H1 (cell line): ENCODE results near the gene TMEM51. TPM values are rescaled to one million over a fixed set of nuclear protein-coding genes. Genes with fewer than 3 reads are reported as not detected.

Source experiments
- CTCF ChIA-PET: fragments of 300-600 bp; sonication (Branson Sonifier 250); formaldehyde crosslinking; loops from one replicate; lab custom pipeline; 2021; ENCODE audit not compliant: partially characterized antibody; lab: Charles Lee
- POLR2A ChIA-PET: fragments of 300-600 bp; sonication (Branson Sonifier 250); formaldehyde crosslinking; loops from one replicate; lab custom pipeline; 2021; ENCODE audit warnings: inconsistent platforms; ENCODE audit not compliant: partially characterized antibody; lab: Charles Lee
- DNase-seq, 2 experiments: peaks; one replicate each; pipeline versions ENCODE4 v3.0.0 to v3.0.0-alpha.2; 2010 to 2022; ENCODE audit warnings: low spot score in 2 of 2, low read depth in 1 of 2, mixed read lengths in 1 of 2
- FAIRE-seq: peaks from 2 replicates; lab custom pipeline; 2011; peaks lifted over from hg19 to GRCh38; lab: Jason Lieb, UNC
- H2AFZ ChIP-seq: 2 replicates; pipeline ENCODE4 v1.8.1; 2012; ENCODE audit warnings: low read length, inconsistent platforms
- H2AK5ac ChIP-seq: 2 replicates; pipeline ENCODE4 v1.6.1; 2013; ENCODE audit warnings: low read depth, low read length
- H2BK120ac ChIP-seq: replicated peaks from 2 replicates; pipeline ENCODE3; 2013; ENCODE audit warnings: low read depth, low read length, inconsistent platforms
- H2BK12ac ChIP-seq: 2 replicates; pipeline ENCODE4 v1.6.1; 2013; ENCODE audit warnings: low read depth, low read length
- H2BK15ac ChIP-seq: 2 replicates; pipeline ENCODE4 v1.6.1; 2013; ENCODE audit warnings: low read length
- H2BK20ac ChIP-seq: 2 replicates; pipeline ENCODE4 v1.6.1; 2013; ENCODE audit warnings: low read length
- H2BK5ac ChIP-seq: 2 replicates; pipeline ENCODE4 v1.6.1; 2013; ENCODE audit warnings: low read depth, low read length
- H3K14ac ChIP-seq: 2 replicates; pipeline ENCODE4 v1.6.1; 2013; ENCODE audit warnings: inconsistent platforms; ENCODE audit not compliant: insufficient read length
- H3K18ac ChIP-seq: 2 replicates; pipeline ENCODE4 v1.6.1; 2013; ENCODE audit warnings: low read length; ENCODE audit errors: extremely low read depth
- H3K23ac ChIP-seq: 2 replicates; pipeline ENCODE4 v1.6.1; 2013; ENCODE audit warnings: inconsistent platforms; ENCODE audit not compliant: insufficient read length
- H3K23me2 ChIP-seq: 2 replicates; pipeline ENCODE4 v1.6.1; 2013; ENCODE audit warnings: low read depth, low read length
- H3K27ac ChIP-seq: 2 replicates; pipeline ENCODE4 v1.6.1; 2011; ENCODE audit warnings: low read depth, low read length, inconsistent platforms
- H3K27me3 ChIP-seq, 4 experiments: replicated peaks in 1 of 4; 1 replicate in 1 of 4; 2 replicates in 3 of 4; pipeline versions ENCODE4 v1.6.1 to v1.8.1; 2011 to 2013; ENCODE audit warnings: low read length in 3 of 4, mild to moderate bottlenecking in 3 of 4, inconsistent platforms in 2 of 4, mixed read lengths in 2 of 4, moderate library complexity in 1 of 4; ENCODE audit not compliant: control insufficient read depth in 3 of 4, insufficient read depth in 3 of 4; ENCODE audit errors: extremely low read depth in 1 of 4
- H3K36me3 ChIP-seq, 4 experiments: 2 replicates each; pipeline versions ENCODE4 v1.6.1 to v1.8.1; 2011 to 2013; ENCODE audit warnings: mild to moderate bottlenecking in 4 of 4, low read length in 3 of 4, moderate library complexity in 2 of 4, control low read depth in 1 of 4, inconsistent platforms in 1 of 4; ENCODE audit not compliant: insufficient read depth in 4 of 4, control insufficient read depth in 2 of 4
- H3K4ac ChIP-seq: replicated peaks from 2 replicates; pipeline ENCODE3; 2013; ENCODE audit warnings: low read length, low read depth, mixed read lengths, inconsistent platforms; ENCODE audit not compliant: insufficient read length
- H3K4me1 ChIP-seq, 4 experiments: replicated peaks in 1 of 4; 1 replicate in 1 of 4; 2 replicates in 3 of 4; pipeline versions ENCODE4 v1.6.1 to v1.8.1; 2011 to 2013; ENCODE audit warnings: low read length in 3 of 4, inconsistent platforms in 2 of 4, mixed read lengths in 1 of 4; ENCODE audit not compliant: insufficient read depth in 4 of 4, control insufficient read depth in 3 of 4
- H3K4me2 ChIP-seq, 2 experiments: 2 replicates each; pipeline versions ENCODE4 v1.6.1 to v1.8.1; 2011 to 2013; ENCODE audit warnings: low read depth in 2 of 2, low read length in 2 of 2, control low read depth in 1 of 2, inconsistent platforms in 1 of 2, mild to moderate bottlenecking in 1 of 2; ENCODE audit not compliant: insufficient read depth in 1 of 2
- H3K4me3 ChIP-seq, 4 experiments: fragments of 200-600, 300-600 bp in 1 of 4; sonication (generic), shearing (Covaris generic), sonication (Bioruptor Twin) in 1 of 4; 2 replicates each; pipeline versions ENCODE4 v1.5.1 to v1.8.1; 2011 to 2016; ENCODE audit warnings: low read length in 4 of 4, low read depth in 3 of 4, control low read depth in 2 of 4, inconsistent platforms in 2 of 4, mild to moderate bottlenecking in 2 of 4, mixed read lengths in 1 of 4, moderate library complexity in 1 of 4; ENCODE audit not compliant: insufficient read depth in 2 of 4; ENCODE audit errors: extremely low read depth in 1 of 4
- H3K56ac ChIP-seq: replicated peaks from 2 replicates; pipeline ENCODE3; 2013; ENCODE audit warnings: low read depth, mild to moderate bottlenecking, mixed read lengths, low read length, inconsistent platforms; ENCODE audit not compliant: insufficient read length
- H3K79me1 ChIP-seq: 2 replicates; pipeline ENCODE4 v1.6.1; 2013; ENCODE audit warnings: low read depth, low read length, control low read depth
- H3K79me2 ChIP-seq, 2 experiments: 2 replicates each; pipeline versions ENCODE4 v1.6.1 to v1.8.1; 2012 to 2013; ENCODE audit warnings: low read length in 2 of 2, mild to moderate bottlenecking in 2 of 2, inconsistent platforms in 1 of 2; ENCODE audit not compliant: insufficient read depth in 2 of 2, control insufficient read depth in 1 of 2
- H3K9ac ChIP-seq, 4 experiments: replicated peaks in 1 of 4; 1 replicate in 1 of 4; 2 replicates in 3 of 4; pipeline versions ENCODE4 v1.6.1 to v1.8.1; 2011 to 2013; ENCODE audit warnings: low read depth in 3 of 4, low read length in 3 of 4, control low read depth in 2 of 4, mild to moderate bottlenecking in 2 of 4, moderate library complexity in 2 of 4, inconsistent platforms in 1 of 4; ENCODE audit errors: extremely low read depth in 1 of 4
- H3K9me3 ChIP-seq, 2 experiments: 2 replicates each; pipeline versions ENCODE4 v1.6.1 to v1.8.1; 2012 to 2013; ENCODE audit warnings: mild to moderate bottlenecking in 2 of 2, moderate library complexity in 2 of 2, control low read depth in 1 of 2, inconsistent platforms in 1 of 2, low read depth in 1 of 2, low read length in 1 of 2, mixed read lengths in 1 of 2; ENCODE audit not compliant: insufficient read depth in 2 of 2
- H4K20me1 ChIP-seq, 2 experiments: replicated peaks in 1 of 2; 2 replicates each; pipeline versions ENCODE3 to v1.8.1; 2011 to 2013; ENCODE audit warnings: inconsistent platforms in 2 of 2, low read length in 2 of 2, mild to moderate bottlenecking in 1 of 2; ENCODE audit not compliant: insufficient read depth in 2 of 2, control insufficient read depth in 1 of 2
- H4K5ac ChIP-seq: 2 replicates; pipeline ENCODE4 v1.6.1; 2013; ENCODE audit warnings: low read length, low read depth, mixed read lengths, inconsistent platforms; ENCODE audit not compliant: insufficient read length
- H4K8ac ChIP-seq: 2 replicates; pipeline ENCODE4 v1.8.0; 2013; ENCODE audit warnings: mild to moderate bottlenecking, moderate library complexity, low read length, inconsistent platforms; ENCODE audit not compliant: insufficient read depth; ENCODE audit errors: extremely low read depth
- H4K91ac ChIP-seq: replicated peaks from 2 replicates; pipeline ENCODE3; 2013; ENCODE audit warnings: low read length, mixed read lengths, inconsistent platforms; ENCODE audit not compliant: insufficient read length
- CEBPB ChIP-seq: IDR thresholded peaks from 2 replicates; pipeline ENCODE4 v1.6.1; 2012; ENCODE audit warnings: low read depth, low read length
- CHD2 ChIP-seq: IDR thresholded peaks from 2 replicates; pipeline ENCODE4 v1.6.1; 2012; ENCODE audit warnings: low read length, improper control_type of control experiment
- SP1 ChIP-seq: IDR thresholded peaks from 2 replicates; pipeline ENCODE4 v1.6.1; 2011; ENCODE audit warnings: low read depth, low read length
- SP2 ChIP-seq: IDR thresholded peaks from 2 replicates; pipeline ENCODE4 v1.6.1; 2012; ENCODE audit warnings: mild to moderate bottlenecking, low read length, inconsistent platforms
- WGBS, 2 experiments: shearing (Covaris generic) in 1 of 2; methylation state at CpG; one replicate each; pipeline versions ENCODE4 v1.1.6 to v1.1.7; 2013 to 2015; ENCODE audit warnings: low lambda C conversion rate in 2 of 2, mixed read lengths in 2 of 2, inconsistent platforms in 1 of 2, low coverage in 1 of 2, missing lambda C conversion rate in 1 of 2; ENCODE audit not compliant: insufficient replicate concordance in 2 of 2, insufficient coverage in 1 of 2, insufficient read length in 1 of 2; ENCODE audit errors: extremely low coverage in 1 of 2, missing lambda C conversion rate in 1 of 2; 5-methylcytosine and 5-hydroxymethylcytosine counted together
- polyA plus RNA-seq, 7 experiments: library from polyadenylated mRNA; depleted of rRNA in 3 of 7; stranded (reverse) in 5 of 7; unstranded in 2 of 7; fragments of >200 nt in 5 of 7; fragments of 200-250 nt in 2 of 7; gene quantifications; 1 replicate in 5 of 7; 2 replicates in 1 of 7; 4 replicates in 1 of 7; pipeline versions ENCODE4 v1.2.1 to v1.2.3, GENCODE V29; 2011 to 2013; ENCODE audit warnings: missing spikeins in 2 of 7, mixed read lengths in 2 of 7
- total RNA-seq: library from RNA; stranded (reverse); fragmentation: NEBNext Ultra II Directional; extraction: Animal tissue kit (Norgen Biotek cat#: 25700); gene quantifications from 2 replicates; pipeline ENCODE4 v1.2.1, GENCODE V29; 2021
- TF ChIP-seq, protein P1 (sequence below): IDR thresholded peaks from 2 replicates; pipeline ENCODE4 v1.6.1; 2012; ENCODE audit warnings: inconsistent platforms

Gene TMEM51
- total and polyA plus RNA-seq, 2 of the 8 experiments (the other 6 are each of a cell fraction or from before 2014, with no cell fraction given) = 9.9 to 10.7 TPM

GRCh38 chr1:15141935-15142539, 11.5 kb upstream of the TMEM51 start:
- Histone ChIP-seq H3K9me3 (0 out of 4 replicates have a peak, but pooled peaks cover 0 to 2% of the 10 kb centered on the region in 2 experiments), H2BK20ac (no peak overlapping the region), H3K4me2 (no peak overlapping the region), H3K4me3 (no peak overlapping the region), H2BK15ac (no peak overlapping the region), H4K8ac (no peak overlapping the region), H3K36me3 (no peaks in the 10 kb centered on the region), H4K20me1 (no peaks in the 10 kb centered on the region), H2BK120ac (no peak overlapping the region), H2BK5ac (no peak overlapping the region), H3K79me2 (no peaks in the 10 kb centered on the region), H3K23me2 (no peaks in the 10 kb centered on the region), H2BK12ac (no peak overlapping the region), H3K14ac (no peak overlapping the region), H3K9ac (no peak overlapping the region), H3K27ac (no peak overlapping the region), H4K91ac (no peak overlapping the region), H3K56ac (no peak overlapping the region), H3K79me1 (no peaks in the 10 kb centered on the region), H3K4me1 (peaks cover 0 to 11% (median 6%) of the 10 kb centered on the region in 4 experiments; a peak in 5 of 7 replicates), H3K18ac (no peak overlapping the region), H3K27me3 (0 out of 7 replicates have a peak, but pooled peaks cover 0 to 4% (median 0%) of the 10 kb centered on the region in 4 experiments), H3K23ac (no peak overlapping the region), H3K4ac (no peak overlapping the region), H2AFZ (no peak overlapping the region), H4K5ac (no peak overlapping the region), H2AK5ac (no peak overlapping the region)
- TF ChIP-seq, protein P1, sequence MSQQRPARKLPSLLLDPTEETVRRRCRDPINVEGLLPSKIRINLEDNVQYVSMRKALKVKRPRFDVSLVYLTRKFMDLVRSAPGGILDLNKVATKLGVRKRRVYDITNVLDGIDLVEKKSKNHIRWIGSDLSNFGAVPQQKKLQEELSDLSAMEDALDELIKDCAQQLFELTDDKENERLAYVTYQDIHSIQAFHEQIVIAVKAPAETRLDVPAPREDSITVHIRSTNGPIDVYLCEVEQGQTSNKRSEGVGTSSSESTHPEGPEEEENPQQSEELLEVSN = no peak
- TF ChIP-seq SP2 = no peak
- TF ChIP-seq CEBPB = no peak
- no peak for TF ChIP-seq CHD2
- TF ChIP-seq SP1 = no peak
- CTCF ChIA-PET = interaction anchor here (1.6 to 3.7 kb wide), 3 partner anchors 10 to 72 kb away, joined by 3 to 18 read pairs (median 13); partner anchors contain the start of gene TMEM51
- POLR2A ChIA-PET = interaction anchor here (0.9 kb wide), 1 partner anchor 60 kb away, joined by 3 read pairs; no protein-coding TSS in a partner anchor
- DNase-seq (no peak), FAIRE-seq (no peak)
- 92% methylated on average over 6 of the region's 6 CpGs; no CpG with 5 or more reads in 1 of the 2 experiments for WGBS, 2 experiments
